Measurements from ENCODE around the gene VPS41.
A peak's percentile ranks its signal among the peaks of the same experiment; 100 is the strongest.
"Not testable (repeated sequence)": the region's sequence is repeated elsewhere in the genome, so short reads cannot be mapped to it uniquely, and the experiment has no call there.

The VPS41 gene

GRCh38 chr7:38908759-38909335 lies at the start of gene VPS41:
VPS41 (minus strand) TSS chr7:38909191; CDS start chr7:38909174, 17 bp downstream.
- DNase-seq (ENCODE audit: low read depth in 2 of 2) = peak; percentile 56 to 58

- DNase-seq (ENCODE audit: low read depth in 2 of 2) = no peak
Measured at GRCh38 chr7:38955892-38956291, 46.9 kb upstream of the VPS41 start.

- DNase-seq (ENCODE audit: low read depth in 2 of 2) = no peak
Measured at GRCh38 chr7:38953971-38954370, 45.0 kb upstream of the VPS41 start.

GRCh38 chr7:38953227-38953626 lies 44.2 kb upstream of the VPS41 start:
- DNase-seq (ENCODE audit: low read depth in 2 of 2) = no peak

- DNase-seq (ENCODE audit: low read depth in 2 of 2) = no peak
Measured at GRCh38 chr7:38951213-38951612, 42.2 kb upstream of the VPS41 start.

- no peak for DNase-seq (ENCODE audit: low read depth in 2 of 2)
Measured at GRCh38 chr7:38950309-38950708, 41.3 kb upstream of the VPS41 start.

- not testable (repeated sequence) for DNase-seq (ENCODE audit: low read depth in 2 of 2)
Measured at GRCh38 chr7:38947541-38947940, 38.5 kb upstream of the VPS41 start.

GRCh38 chr7:38942431-38943051 lies 33.5 kb upstream of the VPS41 start:
- no peak for DNase-seq (ENCODE audit: low read depth in 2 of 2)

- DNase-seq (ENCODE audit: low read depth in 2 of 2) = no peak
Measured at GRCh38 chr7:38940774-38941173, 31.8 kb upstream of the VPS41 start.

GRCh38 chr7:38938589-38938988 lies 29.6 kb upstream of the VPS41 start:
- DNase-seq (ENCODE audit: low read depth in 2 of 2) = no peak

GRCh38 chr7:38938001-38938485 lies 29.1 kb upstream of the VPS41 start:
- DNase-seq (ENCODE audit: low read depth in 2 of 2) = no peak

GRCh38 chr7:38936641-38937040 lies 27.6 kb upstream of the VPS41 start:
- DNase-seq (ENCODE audit: low read depth in 2 of 2) = no peak

- DNase-seq (ENCODE audit: low read depth in 2 of 2) = no peak
Measured at GRCh38 chr7:38934536-38934935, 25.5 kb upstream of the VPS41 start.

GRCh38 chr7:38934051-38934450 lies 25.1 kb upstream of the VPS41 start:
- DNase-seq (ENCODE audit: low read depth in 2 of 2) = no peak

- DNase-seq (ENCODE audit: low read depth in 2 of 2) = peak; percentile 13 to 22
Measured at GRCh38 chr7:38932509-38933168, 23.6 kb upstream of the VPS41 start.

GRCh38 chr7:38929460-38930171 lies 20.6 kb upstream of the VPS41 start:
- DNase-seq (ENCODE audit: low read depth in 2 of 2) = no peak

GRCh38 chr7:38928506-38928905 lies 19.5 kb upstream of the VPS41 start:
- no peak for DNase-seq (ENCODE audit: low read depth in 2 of 2)

GRCh38 chr7:38927751-38928150 lies 18.8 kb upstream of the VPS41 start:
- DNase-seq (ENCODE audit: low read depth in 2 of 2) = no peak

GRCh38 chr7:38920731-38921130 lies 11.7 kb upstream of the VPS41 start:
- no peak for DNase-seq (ENCODE audit: low read depth in 2 of 2)

GRCh38 chr7:38916396-38916795 lies 7.4 kb upstream of the VPS41 start:
- no peak for DNase-seq (ENCODE audit: low read depth in 2 of 2)

GRCh38 chr7:38909870-38910269 lies 879 bp upstream of the VPS41 start:
- DNase-seq (ENCODE audit: low read depth in 2 of 2) = no peak

- DNase-seq (ENCODE audit: low read depth in 2 of 2) = no peak
Measured at GRCh38 chr7:38907766-38908165, 1.2 kb downstream of the VPS41 start.
